K562 (cell line): ENCODE results near the gene WWOX. TPM values are rescaled to one million over a fixed set of nuclear protein-coding genes. Genes with fewer than 3 reads are reported as not detected.

Experiments used
- ATAC-seq: fragments of 200-7000 bp; cut with Tn5 transposase; 3 replicates; pipeline ENCODE4 v1.9.1; 2020; ENCODE audit warnings: moderate library complexity
- BruUV-seq: library from RNA; stranded (reverse); fragments of 400-500 nt; replicated peaks from 2 replicates; lab custom pipeline; 2021; lab: Mats Ljungman, UMichigan
- CTCF ChIA-PET: fragments of 300-600 bp; formaldehyde crosslinking; extraction: SDS; loops from one replicate; lab custom pipeline; 2021; ENCODE audit warnings: low intra/inter-chr PET ratio; lab: Yijun Ruan, JAX
- POLR2A ChIA-PET: fragments of 300-600, 350-650 bp; sonication (Branson Sonifier 250); formaldehyde crosslinking; extraction: SDS; loops from one replicate; lab custom pipeline; 2021; ENCODE audit warnings: antibody characterized with exemption, inconsistent platforms; lab: Yijun Ruan, JAX
- DNase-seq, 4 experiments: peaks; one replicate each; pipeline versions ENCODE4 v3.0.0 to v3.0.0-alpha.2; 2011 to 2018; ENCODE audit warnings: low spot score in 3 of 4, mixed read lengths in 3 of 4; ENCODE audit errors: extremely low read depth in 1 of 4
- FAIRE-seq: peaks from 2 replicates; lab custom pipeline; 2011; peaks lifted over from hg19 to GRCh38; lab: Jason Lieb, UNC
- H2AFZ ChIP-seq: 2 replicates; pipeline ENCODE4 v1.6.0; 2011; ENCODE audit warnings: low read depth, low read length, control low read depth, inconsistent platforms
- H3K27ac ChIP-seq: fragments of 200-600 bp; 3 replicates; pipeline ENCODE4 v1.8.0; 2011; ENCODE audit warnings: low read depth, mild to moderate bottlenecking, control low read depth, inconsistent platforms, low read length, moderate library complexity, mixed read lengths; ENCODE audit errors: extremely low read depth
- H3K27me3 ChIP-seq, 2 experiments: fragments of 300-600 bp in 1 of 2; 2 replicates in 1 of 2; 3 replicates in 1 of 2; pipeline versions ENCODE4 v1.6.0 to v1.8.0; 2011; ENCODE audit warnings: inconsistent platforms in 2 of 2, low read length in 2 of 2, mild to moderate bottlenecking in 1 of 2, mixed read lengths in 1 of 2, moderate library complexity in 1 of 2; ENCODE audit not compliant: control insufficient read depth in 2 of 2, insufficient read depth in 2 of 2
- H3K36me3 ChIP-seq: fragments of 300-600 bp; 3 replicates; pipeline ENCODE4 v1.8.0; 2011; ENCODE audit warnings: mild to moderate bottlenecking, low read length, inconsistent platforms; ENCODE audit not compliant: control insufficient read depth, insufficient read depth
- H3K4me1 ChIP-seq, 2 experiments: fragments of 200-600 bp in 1 of 2; replicated peaks in 1 of 2; 2 replicates in 1 of 2; 3 replicates in 1 of 2; pipeline versions ENCODE4 v1.5.1 to v1.8.0; 2011; ENCODE audit warnings: inconsistent platforms in 2 of 2, low read length in 2 of 2, mild to moderate bottlenecking in 1 of 2, mixed read lengths in 1 of 2, moderate library complexity in 1 of 2; ENCODE audit not compliant: control insufficient read depth in 2 of 2, insufficient read depth in 2 of 2
- H3K4me2 ChIP-seq: 2 replicates; pipeline ENCODE4 v1.6.1; 2011; ENCODE audit warnings: low read length, control low read depth, inconsistent platforms, mixed read lengths; ENCODE audit not compliant: insufficient read depth
- H3K4me3 ChIP-seq: fragments of 200-600 bp; sonication (generic), shearing (Covaris generic); 2 replicates; pipeline ENCODE4 v1.5.1; 2016; ENCODE audit warnings: control low read depth, inconsistent platforms
- H3K79me2 ChIP-seq: fragments of 200-600 bp; 3 replicates; pipeline ENCODE4 v1.8.0; 2011; ENCODE audit warnings: low read length, inconsistent platforms; ENCODE audit not compliant: control insufficient read depth, insufficient read depth
- H3K9ac ChIP-seq, 2 experiments: 2 replicates each; pipeline versions ENCODE4 v1.6.0 to v1.6.1; 2011; ENCODE audit warnings: low read depth in 2 of 2, low read length in 2 of 2, control low read depth in 1 of 2, inconsistent platforms in 1 of 2, mild to moderate bottlenecking in 1 of 2, mixed read lengths in 1 of 2; ENCODE audit not compliant: insufficient read depth in 1 of 2
- H3K9me1 ChIP-seq: one replicate; pipeline ENCODE4 v1.6.0; 2011; ENCODE audit warnings: inconsistent platforms, mild to moderate bottlenecking, low read length, moderate library complexity; ENCODE audit not compliant: control insufficient read depth, insufficient read depth
- H3K9me3 ChIP-seq: replicated peaks from 2 replicates; pipeline ENCODE4 v1.5.1; 2011; ENCODE audit warnings: low read depth, low read length, inconsistent platforms; ENCODE audit not compliant: control insufficient read depth, insufficient read depth
- H4K20me1 ChIP-seq: replicated peaks from 2 replicates; pipeline ENCODE4 v1.6.1; 2011; ENCODE audit warnings: low read length, inconsistent platforms, mixed read lengths; ENCODE audit not compliant: control insufficient read depth, insufficient read depth
- HMGXB4 ChIP-seq: sonication (generic); formaldehyde crosslinking; IDR thresholded peaks from 2 replicates; pipeline ENCODE4 v1.8.1; 2023; ENCODE audit warnings: mild to moderate bottlenecking, missing genetic modification reagents
- KDM5B ChIP-seq: fragments of 200-600 bp; sonication (generic); IDR thresholded peaks from 2 replicates; pipeline ENCODE4 v1.6.1; 2012; ENCODE audit warnings: low read depth, mild to moderate bottlenecking, moderate library complexity, low read length, control low read depth, inconsistent platforms; ENCODE audit not compliant: insufficient replicate concordance
- LEF1 ChIP-seq: fragments of 450-650 bp; IDR thresholded peaks from 2 replicates; pipeline ENCODE4 v1.6.1; 2016; ENCODE audit warnings: mild to moderate bottlenecking
- PTBP1 ChIP-seq: fragments of 200-400 bp; formaldehyde crosslinking; IDR thresholded peaks from 2 replicates; pipeline ENCODE4 v1.6.1; 2017; ENCODE audit warnings: low read depth, low read length
- ZBTB8A ChIP-seq: fragments of 450-650 bp; IDR thresholded peaks from 2 replicates; pipeline ENCODE4 v1.6.1; 2018; ENCODE audit warnings: mild to moderate bottlenecking, moderate library complexity; ENCODE audit not compliant: partially characterized antibody
- ZNF311 ChIP-seq: fragments of 250-450 bp; sonication (Bioruptor Pico); IDR thresholded peaks from 2 replicates; pipeline ENCODE4 v1.4.0; 2020; ENCODE audit warnings: mild to moderate bottlenecking, moderate library complexity
- WGBS: fragments of 100-300 bp; shearing (Covaris generic); methylation state at CpG from one replicate; pipeline ENCODE4 v1.1.6; 2016; ENCODE audit warnings: low coverage, mixed read lengths; ENCODE audit not compliant: insufficient coverage; ENCODE audit errors: missing lambda C conversion rate; 5-methylcytosine and 5-hydroxymethylcytosine counted together
- in situ Hi-C: fragments of 300-500 bp; cut with MboI; formaldehyde crosslinking; loops from 4 replicates; pipeline ENCODE4 v1.15.0; 2018; ENCODE audit warnings: inconsistent platforms, mixed read lengths
- intact Hi-C: fragments of 100-400 bp; cut with micrococcal nuclease; formaldehyde crosslinking; loops from 2 replicates; pipeline ENCODE4 v1.14.2; 2022
- polyA plus RNA-seq, 8 experiments: library from polyadenylated mRNA; depleted of rRNA in 4 of 8; stranded (reverse) in 5 of 8; unstranded in 3 of 8; fragments of >200 nt; fragmentation: Nextera tagmentation in 2 of 8; fragmentation: Illumina TruSeq in 1 of 8; extraction: Ambion mirVana in 2 of 8; extraction: Trizol in 1 of 8; gene quantifications; 2 replicates each; pipeline versions ENCODE4 v1.2.1 to v1.2.3, GENCODE V29; 2011 to 2014; ENCODE audit warnings: inconsistent platforms in 1 of 8, missing spikeins in 1 of 8
- total RNA-seq, 7 experiments: library from RNA; depleted of rRNA in 6 of 7; stranded (reverse); fragments of >200 nt in 6 of 7; fragmentation: Illumina TruSeq in 2 of 7; extraction: Trizol in 2 of 7; gene quantifications; 2 replicates each; pipeline versions ENCODE4 v1.2.1 to v1.2.3, GENCODE V29; 2011 to 2021; ENCODE audit warnings: low replicate concordance in 1 of 7
- TF ChIP-seq, protein P1 (sequence below): fragments of 250-450 bp; sonication (Bioruptor Pico); IDR thresholded peaks from 2 replicates; pipeline ENCODE4 v1.4.0; 2020
- TF ChIP-seq, protein P2 (sequence below): fragments of 250-450 bp; sonication (Bioruptor Pico); IDR thresholded peaks from 2 replicates; pipeline ENCODE4 v1.5.0; 2022; ENCODE audit warnings: mild to moderate bottlenecking
- TF ChIP-seq, protein P3 (sequence below): sonication (generic); formaldehyde crosslinking; IDR thresholded peaks from 2 replicates; pipeline ENCODE4 v1.8.0; 2022; ENCODE audit warnings: mild to moderate bottlenecking, low read depth, missing genetic modification reagents

The WWOX gene
- total and polyA plus RNA-seq, 9 of the 15 experiments (the other 6 are each of a cell fraction or from before 2014, with no cell fraction given), result 1.6 to 22.7 (median 8.1) TPM

DNA sequence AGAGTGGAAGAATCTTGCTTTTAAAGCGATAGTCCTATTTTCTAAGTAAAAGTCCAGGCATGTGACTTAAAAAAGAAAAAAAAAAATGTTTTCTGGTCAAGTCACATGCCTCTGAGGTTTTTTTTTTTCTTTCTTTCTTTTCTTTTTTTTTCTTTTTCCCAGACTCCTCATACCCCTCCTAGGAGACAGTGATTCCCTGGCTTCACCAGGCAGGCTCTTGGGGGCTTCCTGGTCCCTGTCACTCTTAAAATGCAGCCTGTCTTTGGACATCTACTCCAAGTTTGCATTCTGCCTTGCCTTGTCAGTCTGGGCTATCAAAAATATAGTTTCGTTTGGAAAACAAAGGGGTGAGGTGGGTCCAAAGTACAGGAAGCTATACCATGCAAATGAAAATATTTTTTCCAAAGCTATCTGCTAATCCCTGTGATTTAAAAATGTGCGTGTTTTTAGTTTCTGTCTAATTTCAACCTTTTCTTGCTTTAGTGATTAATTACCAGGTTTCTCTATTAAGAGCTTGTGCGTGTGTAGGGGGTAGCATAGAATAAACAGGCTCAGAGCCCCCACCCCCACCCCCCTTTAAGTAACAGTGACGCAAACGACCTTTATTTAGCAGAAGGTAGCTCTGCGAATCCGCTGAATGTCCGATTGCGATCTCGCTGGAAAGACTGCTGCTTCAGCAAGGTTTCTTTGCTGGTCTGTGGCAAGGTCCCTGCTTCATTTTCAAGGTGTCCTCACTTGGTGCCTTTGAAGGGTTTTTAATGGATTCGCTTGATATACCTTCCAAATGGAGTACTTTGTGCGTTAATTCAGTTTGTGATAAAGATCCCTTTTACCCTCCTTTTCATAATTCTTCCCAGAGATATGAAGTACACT, 510.2 kb downstream of the WWOX start:
- peaks cover 5 to 8% of the 10 kb centered on the region in 2 experiments; a peak in 4 of 5 replicates for H3K27me3 ChIP-seq
- no peak overlapping the region for H3K4me3 ChIP-seq
- in situ Hi-C loops, result no loop called here
- CTCF ChIA-PET, result no interaction called here
- H3K9me3 ChIP-seq, result no peaks in the 10 kb centered on the region
- no peaks in the 10 kb centered on the region for H3K36me3 ChIP-seq
- intact Hi-C loops, result no loop called here
- ATAC-seq (no peak), FAIRE-seq (peak; percentile 35), DNase-seq (no peak)
- no peak overlapping the region for H3K27ac ChIP-seq
- POLR2A ChIA-PET, result interaction anchor here (0.6 kb wide), 1 partner anchor 75 kb away, joined by 3 read pairs; no protein-coding TSS in a partner anchor
- H3K9ac ChIP-seq, result no peak overlapping the region
- H3K4me1 ChIP-seq, result no peaks in the 10 kb centered on the region
- no peak overlapping the region for H3K4me2 ChIP-seq
- H3K79me2 ChIP-seq, result no peaks in the 10 kb centered on the region
- H2AFZ ChIP-seq, result no peak overlapping the region
- WGBS, result 1% methylated on average over 13 of the region's 13 CpGs
- BruUV-seq, result no TSS peak
- no peaks in the 10 kb centered on the region for H3K9me1 ChIP-seq
- no peaks in the 10 kb centered on the region for H4K20me1 ChIP-seq
- no peak for TF ChIP-seq KDM5B
- no peak for TF ChIP-seq LEF1
- TF ChIP-seq ZBTB8A, result no peak
- TF ChIP-seq, protein P1, sequence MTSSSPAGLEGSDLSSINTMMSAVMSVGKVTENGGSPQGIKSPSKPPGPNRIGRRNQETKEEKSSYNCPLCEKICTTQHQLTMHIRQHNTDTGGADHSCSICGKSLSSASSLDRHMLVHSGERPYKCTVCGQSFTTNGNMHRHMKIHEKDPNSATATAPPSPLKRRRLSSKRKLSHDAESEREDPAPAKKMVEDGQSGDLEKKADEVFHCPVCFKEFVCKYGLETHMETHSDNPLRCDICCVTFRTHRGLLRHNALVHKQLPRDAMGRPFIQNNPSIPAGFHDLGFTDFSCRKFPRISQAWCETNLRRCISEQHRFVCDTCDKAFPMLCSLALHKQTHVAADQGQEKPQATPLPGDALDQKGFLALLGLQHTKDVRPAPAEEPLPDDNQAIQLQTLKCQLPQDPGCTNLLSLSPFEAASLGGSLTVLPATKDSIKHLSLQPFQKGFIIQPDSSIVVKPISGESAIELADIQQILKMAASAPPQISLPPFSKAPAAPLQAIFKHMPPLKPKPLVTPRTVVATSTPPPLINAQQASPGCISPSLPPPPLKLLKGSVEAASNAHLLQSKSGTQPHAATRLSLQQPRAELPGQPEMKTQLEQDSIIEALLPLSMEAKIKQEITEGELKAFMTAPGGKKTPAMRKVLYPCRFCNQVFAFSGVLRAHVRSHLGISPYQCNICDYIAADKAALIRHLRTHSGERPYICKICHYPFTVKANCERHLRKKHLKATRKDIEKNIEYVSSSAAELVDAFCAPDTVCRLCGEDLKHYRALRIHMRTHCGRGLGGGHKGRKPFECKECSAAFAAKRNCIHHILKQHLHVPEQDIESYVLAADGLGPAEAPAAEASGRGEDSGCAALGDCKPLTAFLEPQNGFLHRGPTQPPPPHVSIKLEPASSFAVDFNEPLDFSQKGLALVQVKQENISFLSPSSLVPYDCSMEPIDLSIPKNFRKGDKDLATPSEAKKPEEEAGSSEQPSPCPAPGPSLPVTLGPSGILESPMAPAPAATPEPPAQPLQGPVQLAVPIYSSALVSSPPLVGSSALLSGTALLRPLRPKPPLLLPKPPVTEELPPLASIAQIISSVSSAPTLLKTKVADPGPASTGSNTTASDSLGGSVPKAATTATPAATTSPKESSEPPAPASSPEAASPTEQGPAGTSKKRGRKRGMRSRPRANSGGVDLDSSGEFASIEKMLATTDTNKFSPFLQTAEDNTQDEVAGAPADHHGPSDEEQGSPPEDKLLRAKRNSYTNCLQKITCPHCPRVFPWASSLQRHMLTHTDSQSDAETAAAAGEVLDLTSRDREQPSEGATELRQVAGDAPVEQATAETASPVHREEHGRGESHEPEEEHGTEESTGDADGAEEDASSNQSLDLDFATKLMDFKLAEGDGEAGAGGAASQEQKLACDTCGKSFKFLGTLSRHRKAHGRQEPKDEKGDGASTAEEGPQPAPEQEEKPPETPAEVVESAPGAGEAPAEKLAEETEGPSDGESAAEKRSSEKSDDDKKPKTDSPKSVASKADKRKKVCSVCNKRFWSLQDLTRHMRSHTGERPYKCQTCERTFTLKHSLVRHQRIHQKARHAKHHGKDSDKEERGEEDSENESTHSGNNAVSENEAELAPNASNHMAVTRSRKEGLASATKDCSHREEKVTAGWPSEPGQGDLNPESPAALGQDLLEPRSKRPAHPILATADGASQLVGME (CRISPR knock-in tag), result no peak
- TF ChIP-seq, protein P2, sequence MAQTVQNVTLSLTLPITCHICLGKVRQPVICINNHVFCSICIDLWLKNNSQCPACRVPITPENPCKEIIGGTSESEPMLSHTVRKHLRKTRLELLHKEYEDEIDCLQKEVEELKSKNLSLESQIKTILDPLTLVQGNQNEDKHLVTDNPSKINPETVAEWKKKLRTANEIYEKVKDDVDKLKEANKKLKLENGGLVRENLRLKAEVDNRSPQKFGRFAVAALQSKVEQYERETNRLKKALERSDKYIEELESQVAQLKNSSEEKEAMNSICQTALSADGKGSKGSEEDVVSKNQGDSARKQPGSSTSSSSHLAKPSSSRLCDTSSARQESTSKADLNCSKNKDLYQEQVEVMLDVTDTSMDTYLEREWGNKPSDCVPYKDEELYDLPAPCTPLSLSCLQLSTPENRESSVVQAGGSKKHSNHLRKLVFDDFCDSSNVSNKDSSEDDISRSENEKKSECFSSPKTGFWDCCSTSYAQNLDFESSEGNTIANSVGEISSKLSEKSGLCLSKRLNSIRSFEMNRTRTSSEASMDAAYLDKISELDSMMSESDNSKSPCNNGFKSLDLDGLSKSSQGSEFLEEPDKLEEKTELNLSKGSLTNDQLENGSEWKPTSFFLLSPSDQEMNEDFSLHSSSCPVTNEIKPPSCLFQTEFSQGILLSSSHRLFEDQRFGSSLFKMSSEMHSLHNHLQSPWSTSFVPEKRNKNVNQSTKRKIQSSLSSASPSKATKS (CRISPR knock-in tag), result no peak
- TF ChIP-seq, protein P3, sequence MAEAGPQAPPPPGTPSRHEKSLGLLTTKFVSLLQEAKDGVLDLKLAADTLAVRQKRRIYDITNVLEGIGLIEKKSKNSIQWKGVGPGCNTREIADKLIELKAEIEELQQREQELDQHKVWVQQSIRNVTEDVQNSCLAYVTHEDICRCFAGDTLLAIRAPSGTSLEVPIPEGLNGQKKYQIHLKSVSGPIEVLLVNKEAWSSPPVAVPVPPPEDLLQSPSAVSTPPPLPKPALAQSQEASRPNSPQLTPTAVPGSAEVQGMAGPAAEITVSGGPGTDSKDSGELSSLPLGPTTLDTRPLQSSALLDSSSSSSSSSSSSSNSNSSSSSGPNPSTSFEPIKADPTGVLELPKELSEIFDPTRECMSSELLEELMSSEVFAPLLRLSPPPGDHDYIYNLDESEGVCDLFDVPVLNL (CRISPR knock-in tag), result no peak
- TF ChIP-seq PTBP1, result no peak
- no peak for TF ChIP-seq HMGXB4 (CRISPR knock-in tag)
- TF ChIP-seq ZNF311, result no peak
